OCI-LY7 (cell line): ENCODE results near the gene ANKFN1. TPM values are rescaled to one million over a fixed set of nuclear protein-coding genes. Genes with fewer than 3 reads are reported as not detected.

ENCODE experiments used
- BruUV-seq: library from RNA; stranded (reverse); fragments of 400-500 nt; replicated peaks from 2 replicates; lab custom pipeline; 2021; lab: Mats Ljungman, UMichigan
- CTCF ChIA-PET: fragments of 300-600 bp; sonication (Branson Sonifier 250); formaldehyde crosslinking; loops from one replicate; lab custom pipeline; 2022; ENCODE audit warnings: antibody characterized with exemption; ENCODE audit not compliant: unreplicated experiment; lab: Charles Lee
- POLR2A ChIA-PET: fragments of 300-600 bp; sonication (Branson Sonifier 250); formaldehyde crosslinking; loops from one replicate; lab custom pipeline; 2022; ENCODE audit warnings: antibody characterized with exemption; lab: Charles Lee
- DNase-seq: peaks from one replicate; pipeline ENCODE4 v3.0.0-alpha.2; 2015; ENCODE audit warnings: low spot score
- H2AFZ ChIP-seq: fragments of 200-600 bp; sonication (generic), shearing (Covaris generic); 2 replicates; pipeline ENCODE4 v1.6.1; 2014; ENCODE audit warnings: mild to moderate bottlenecking, antibody characterized with exemption, low read length, moderate library complexity
- H3K27ac ChIP-seq: fragments of 200-600 bp; sonication (generic); 2 replicates; pipeline ENCODE4 v1.5.1; 2014; ENCODE audit warnings: mixed run types, low read depth, mild to moderate bottlenecking, moderate library complexity, low read length, inconsistent platforms; ENCODE audit not compliant: poor library complexity, severe bottlenecking
- H3K36me3 ChIP-seq: fragments of 200-600 bp; sonication (generic); 2 replicates; pipeline ENCODE4 v1.6.1; 2014; ENCODE audit warnings: mild to moderate bottlenecking, antibody characterized with exemption, low read length, moderate library complexity, mixed read lengths; ENCODE audit not compliant: insufficient read depth
- H3K4me1 ChIP-seq: fragments of 200-600 bp; sonication (generic); 2 replicates; pipeline ENCODE4 v1.5.1; 2014; ENCODE audit warnings: mild to moderate bottlenecking, low read length; ENCODE audit not compliant: insufficient read depth, poor library complexity, severe bottlenecking
- H3K4me2 ChIP-seq: fragments of 200-600 bp; sonication (generic); 2 replicates; pipeline ENCODE4 v1.6.1; 2014; ENCODE audit warnings: mild to moderate bottlenecking, low read length
- H3K4me3 ChIP-seq: fragments of 200-600 bp; sonication (generic); 2 replicates; pipeline ENCODE4 v1.5.1; 2014; ENCODE audit warnings: mild to moderate bottlenecking, low read depth, low read length; ENCODE audit not compliant: poor library complexity, severe bottlenecking
- H3K79me2 ChIP-seq: fragments of 200-600 bp; sonication (generic); 2 replicates; pipeline ENCODE4 v1.6.1; 2016; ENCODE audit warnings: low read depth, mild to moderate bottlenecking, low read length, moderate library complexity, mixed read lengths; ENCODE audit not compliant: insufficient read depth
- H3K9me2 ChIP-seq: fragments of 200-600 bp; sonication (generic); 2 replicates; pipeline ENCODE4 v1.6.1; 2016; ENCODE audit warnings: mild to moderate bottlenecking, low read length, mixed read lengths; ENCODE audit not compliant: insufficient read depth
- H3K9me3 ChIP-seq: fragments of 200-600 bp; sonication (generic); 2 replicates; pipeline ENCODE4 v1.6.1; 2014; ENCODE audit warnings: mild to moderate bottlenecking, mixed run types, low read length, mixed read lengths
- H4K20me1 ChIP-seq: fragments of 200-600 bp; sonication (generic); 2 replicates; pipeline ENCODE4 v1.6.1; 2014; ENCODE audit warnings: mild to moderate bottlenecking, antibody characterized with exemption, low read length, moderate library complexity, mixed read lengths; ENCODE audit not compliant: insufficient read depth
- CTCF ChIP-seq: fragments of 200-600 bp; sonication (generic); conservative IDR thresholded peaks from 2 replicates; pipeline ENCODE4 v1.5.1; 2014; ENCODE audit warnings: mild to moderate bottlenecking, antibody characterized with exemption, low read length, moderate library complexity, mixed read lengths
- EZH2phosphoT487 ChIP-seq: fragments of 200-600 bp; sonication (generic); IDR thresholded peaks from 2 replicates; pipeline ENCODE4 v1.6.1; 2018; ENCODE audit warnings: low read depth, borderline replicate concordance, mild to moderate bottlenecking, mixed run types, antibody characterized with exemption, low read length, moderate library complexity, mixed read lengths
- intact Hi-C: fragments of 100-400 bp; cut with micrococcal nuclease; formaldehyde crosslinking; loops from one replicate; pipeline ENCODE4 v1.10.0; 2022; ENCODE audit not compliant: unreplicated experiment
- total RNA-seq, 2 experiments: library from RNA; depleted of rRNA in 1 of 2; stranded (reverse); fragments of >200 nt in 1 of 2; shearing (Covaris generic) in 1 of 2; gene quantifications; 2 replicates each; pipeline ENCODE4 v1.2.3, GENCODE V29; 2014 to 2022

ANKFN1 gene
- total RNA-seq, 2 experiments from 2014 or later = 0.67 TPM; not detected in 1

DNA sequence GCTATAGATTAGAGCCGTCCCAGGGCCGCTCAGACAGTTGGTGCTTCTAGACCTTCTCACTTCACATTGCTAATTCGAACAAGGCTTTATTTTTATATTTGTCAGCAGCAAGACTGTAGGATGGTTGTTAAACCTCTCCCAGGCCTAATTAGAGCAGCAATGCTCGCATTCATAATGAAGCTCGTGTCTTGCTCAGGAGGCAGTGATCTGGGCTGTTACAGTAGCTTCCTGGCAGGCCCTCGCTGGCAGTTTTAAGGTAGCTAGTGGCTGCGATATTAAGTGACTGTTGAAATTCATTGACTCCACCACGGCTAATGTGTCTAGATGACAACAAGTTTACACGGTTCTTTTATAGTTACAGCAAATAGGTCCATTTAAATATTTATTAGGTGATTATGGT is 23.2 kb upstream of the ANKFN1 start:
- CTCF ChIA-PET = no interaction called here

DNA sequence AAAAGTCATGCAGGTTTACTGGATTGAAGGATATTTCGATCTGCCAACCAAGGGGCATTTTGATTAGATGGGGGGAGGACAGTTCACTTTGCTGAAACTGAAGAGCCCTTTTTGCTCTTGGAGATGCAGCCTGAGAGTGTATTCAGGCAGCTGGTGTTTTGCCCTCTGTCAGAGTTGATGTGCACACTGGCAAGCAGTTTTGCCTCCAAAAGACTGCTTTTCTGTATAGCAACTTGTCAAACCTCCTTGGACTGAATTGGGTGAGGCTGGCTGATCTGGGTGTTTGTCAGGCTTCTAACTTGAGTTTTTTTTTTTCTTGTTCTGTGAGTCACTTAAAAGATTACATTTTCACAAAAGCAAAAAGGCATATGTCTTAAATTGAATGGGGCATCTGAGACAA is 22.6 kb upstream of the ANKFN1 start:
- CTCF ChIA-PET = no interaction called here
- H3K4me3 ChIP-seq = no peak overlapping the region
- no peaks in the 10 kb centered on the region for H4K20me1 ChIP-seq
- no TSS peak for BruUV-seq
- no peaks in the 10 kb centered on the region for H3K9me3 ChIP-seq
- H2AFZ ChIP-seq = no peak overlapping the region
- intact Hi-C loops = no loop called here
- TF ChIP-seq CTCF = no peak
- TF ChIP-seq EZH2phosphoT487 = no peak
- POLR2A ChIA-PET = interaction anchor here (0.6 kb wide), 1 partner anchor 150 kb away, joined by 3 read pairs; no protein-coding TSS in a partner anchor
- no peaks in the 10 kb centered on the region for H3K9me2 ChIP-seq
- no peaks in the 10 kb centered on the region for H3K36me3 ChIP-seq
- no peaks in the 10 kb centered on the region for H3K79me2 ChIP-seq
- no peak overlapping the region for H3K4me2 ChIP-seq
- H3K27ac ChIP-seq = no peak overlapping the region
- no peak for DNase-seq
- no peaks in the 10 kb centered on the region for H3K4me1 ChIP-seq

More for the DNA sequence above, 23.2 kb upstream of the ANKFN1 start:
- TF ChIP-seq EZH2phosphoT487 = no peak
- TF ChIP-seq CTCF = no peak
- no peaks in the 10 kb centered on the region for H3K79me2 ChIP-seq
- no peaks in the 10 kb centered on the region for H3K9me2 ChIP-seq
- no peak overlapping the region for H2AFZ ChIP-seq
- no peaks in the 10 kb centered on the region for H3K4me1 ChIP-seq
- intact Hi-C loops = no loop called here
- BruUV-seq = no TSS peak
- no peaks in the 10 kb centered on the region for H3K9me3 ChIP-seq
- H4K20me1 ChIP-seq = no peaks in the 10 kb centered on the region
- DNase-seq = no peak
- no peak overlapping the region for H3K27ac ChIP-seq
- POLR2A ChIA-PET = no interaction called here
- no peak overlapping the region for H3K4me2 ChIP-seq
- H3K36me3 ChIP-seq = no peaks in the 10 kb centered on the region
- no peak overlapping the region for H3K4me3 ChIP-seq

DNA sequence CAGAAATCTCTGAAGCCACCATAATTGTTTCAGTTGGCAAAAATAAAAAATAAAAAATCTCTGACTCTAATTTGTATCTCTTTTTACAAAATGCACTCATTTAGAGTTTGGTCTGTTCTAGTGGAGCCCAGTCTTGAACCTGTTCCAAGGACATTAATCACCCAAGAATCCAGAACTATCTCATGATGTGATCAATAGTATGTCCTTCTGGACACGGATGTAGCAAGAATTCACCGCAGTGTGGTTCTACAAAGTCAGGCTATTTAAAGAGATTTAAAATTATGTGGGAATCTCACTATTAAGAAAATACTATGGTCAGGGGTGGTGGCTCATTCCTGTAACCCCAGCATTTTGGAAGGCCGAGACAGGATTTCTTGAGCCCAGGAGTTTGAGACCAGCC is 21.8 kb upstream of the ANKFN1 start:
- Histone ChIP-seq H3K4me1 (no peaks in the 10 kb centered on the region), H3K36me3 (no peaks in the 10 kb centered on the region), H3K4me2 (no peak overlapping the region), H3K9me2 (no peaks in the 10 kb centered on the region), H3K4me3 (no peak overlapping the region), H3K27ac (no peak overlapping the region), H3K9me3 (no peaks in the 10 kb centered on the region), H4K20me1 (no peaks in the 10 kb centered on the region), H3K79me2 (no peaks in the 10 kb centered on the region), H2AFZ (no peak overlapping the region)
- no peak for DNase-seq
- no TSS peak for BruUV-seq
- TF ChIP-seq EZH2phosphoT487 (no peak), CTCF (no peak)
- intact Hi-C loops = no loop called here
- ChIA-PET POLR2A (interaction anchor here (0.6 kb wide), 1 partner anchor 150 kb away, joined by 3 read pairs; no protein-coding TSS in a partner anchor), CTCF (no interaction called here)
